Keratinocyte (primary cell): ENCODE data around the gene FAF2. TPM values are rescaled to one million over a fixed set of nuclear protein-coding genes. Genes with fewer than 3 reads are reported as not detected.

ENCODE experiments used
- DNase-seq: peaks from one replicate; pipeline ENCODE4 v3.0.0-alpha.2; 2011; ENCODE audit warnings: low read depth, missing footprints, low spot score
- FAIRE-seq: peaks from 2 replicates; lab custom pipeline; 2011; peaks lifted over from hg19 to GRCh38; lab: Jason Lieb, UNC
- H2AFZ ChIP-seq: 2 replicates; pipeline ENCODE4 v1.6.0; 2012; ENCODE audit warnings: low read length, control low read depth, inconsistent platforms; ENCODE audit not compliant: control insufficient read depth
- H3K27ac ChIP-seq: 2 replicates; pipeline ENCODE4 v1.5.1; 2011; ENCODE audit warnings: low read length; ENCODE audit not compliant: control insufficient read depth, insufficient read depth
- H3K27me3 ChIP-seq: 3 replicates; pipeline ENCODE4 v1.6.0; 2011; ENCODE audit warnings: low read length; ENCODE audit not compliant: control insufficient read depth, insufficient read depth; ENCODE audit errors: extremely low read depth
- H3K36me3 ChIP-seq, 2 experiments: 2 replicates in 1 of 2; 3 replicates in 1 of 2; pipeline ENCODE4 v1.5.1; 2011; ENCODE audit warnings: low read length in 2 of 2, mild to moderate bottlenecking in 1 of 2; ENCODE audit not compliant: control insufficient read depth in 2 of 2, insufficient read depth in 2 of 2; ENCODE audit errors: extremely low read depth in 1 of 2
- H3K4me1 ChIP-seq: 3 replicates; pipeline ENCODE4 v1.5.1; 2011; ENCODE audit warnings: low read length; ENCODE audit not compliant: control insufficient read depth, insufficient read depth; ENCODE audit errors: extremely low read depth
- H3K4me2 ChIP-seq: 3 replicates; pipeline ENCODE4 v1.6.0; 2011; ENCODE audit warnings: low read depth, low read length; ENCODE audit not compliant: control insufficient read depth, insufficient read depth; ENCODE audit errors: extremely low read depth
- H3K4me3 ChIP-seq, 3 experiments: fragments of 200-600 bp in 1 of 3; sonication (generic) in 1 of 3; 2 replicates in 2 of 3; 3 replicates in 1 of 3; pipeline ENCODE4 v1.5.1; 2011 to 2016; ENCODE audit warnings: low read length in 3 of 3, mild to moderate bottlenecking in 3 of 3, control low read depth in 2 of 3, inconsistent platforms in 1 of 3, low read depth in 1 of 3, mixed read lengths in 1 of 3, mixed run types in 1 of 3, moderate library complexity in 1 of 3; ENCODE audit not compliant: control insufficient read depth in 2 of 3, insufficient read depth in 2 of 3; ENCODE audit errors: extremely low read depth in 1 of 3
- H3K79me2 ChIP-seq: 2 replicates; pipeline ENCODE4 v1.6.0; 2012; ENCODE audit warnings: low read length; ENCODE audit not compliant: control insufficient read depth, insufficient read depth
- H3K9ac ChIP-seq: 3 replicates; pipeline ENCODE4 v1.6.0; 2011; ENCODE audit warnings: low read length; ENCODE audit not compliant: control insufficient read depth, insufficient read depth; ENCODE audit errors: extremely low read depth
- H3K9me1 ChIP-seq: 3 replicates; pipeline ENCODE4 v1.6.0; 2011; ENCODE audit warnings: low read length; ENCODE audit not compliant: control insufficient read depth, insufficient read depth; ENCODE audit errors: extremely low read depth
- H3K9me3 ChIP-seq: 2 replicates; pipeline ENCODE4 v1.5.1; 2012; ENCODE audit warnings: low read depth, low read length; ENCODE audit not compliant: control insufficient read depth
- H4K20me1 ChIP-seq: 3 replicates; pipeline ENCODE4 v1.6.0; 2011; ENCODE audit warnings: low read length; ENCODE audit not compliant: control insufficient read depth, insufficient read depth; ENCODE audit errors: extremely low read depth
- CTCF ChIP-seq, 3 experiments: IDR thresholded peaks in 1 of 3; conservative IDR thresholded peaks in 1 of 3; optimal IDR thresholded peaks in 1 of 3; 2 replicates in 2 of 3; 3 replicates in 1 of 3; pipeline versions ENCODE3 to v1.5.1; 2011; ENCODE audit warnings: low read length in 3 of 3, mild to moderate bottlenecking in 3 of 3, moderate library complexity in 2 of 3, control low read depth in 1 of 3, inconsistent platforms in 1 of 3; ENCODE audit not compliant: insufficient read depth in 2 of 3; ENCODE audit errors: extremely low read depth in 1 of 3
- EZH2 ChIP-seq: IDR thresholded peaks from one replicate; pipeline ENCODE4 v1.6.1; 2012; ENCODE audit warnings: inconsistent platforms, mild to moderate bottlenecking, low read length, moderate library complexity
- dilution Hi-C: fragments of 300-500 bp; cut with MboI; formaldehyde crosslinking; loops from one replicate; pipeline ENCODE4 v1.7.0; 2020; ENCODE audit warnings: low sequenced_read_pairs; ENCODE audit not compliant: extremely low pct_ligation_motif_present
- polyA plus RNA-seq, 5 experiments: library from polyadenylated mRNA; depleted of rRNA in 3 of 5; stranded (reverse) in 3 of 5; stranded (forward) in 1 of 5; unstranded in 1 of 5; fragments of >200 nt; gene quantifications; 1 replicate in 1 of 5; 2 replicates in 3 of 5; 3 replicates in 1 of 5; pipeline versions ENCODE4 v1.2.1 to v1.2.3, GENCODE V29; 2011 to 2012; ENCODE audit warnings: missing spikeins in 2 of 5, low read depth in 1 of 5, low replicate concordance in 1 of 5

FAF2 gene
- polyA plus RNA-seq, 1 donor (not counting 4 experiments of a cell fraction or from before 2014, with no cell fraction given): 52.9 TPM

- TF ChIP-seq EZH2 (no peak), CTCF (optimal IDR thresholded peaks at IDR 0.05 in 1 of 3, IDR thresholded peaks at IDR 0.05 in 1 of 3, conservative IDR thresholded peaks at IDR 0.05 in 1 of 3; ENCODE audit: extremely low read depth in 1 of 3, insufficient read depth in 2 of 3, low read length in 3 of 3) (no peak)
- H4K20me1 ChIP-seq: peaks cover 11% of the 10 kb centered on the region
- no peak overlapping the region for H3K4me2 ChIP-seq
- no peak for FAIRE-seq
- peaks cover 68% of the 10 kb centered on the region for H3K79me2 ChIP-seq
- no peak overlapping the region for H2AFZ ChIP-seq
- no peak overlapping the region for H3K27ac ChIP-seq
- H3K36me3 ChIP-seq: peaks cover 33 to 36% of the 10 kb centered on the region in 2 experiments
- H3K4me1 ChIP-seq: peaks cover 41% of the 10 kb centered on the region
- H3K9ac ChIP-seq: no peak overlapping the region
- dilution Hi-C loops: no loop called here
- H3K9me3 ChIP-seq: no peaks in the 10 kb centered on the region
- H3K9me1 ChIP-seq: no peaks in the 10 kb centered on the region
- H3K27me3 ChIP-seq: no peaks in the 10 kb centered on the region
- no peak for DNase-seq
- H3K4me3 ChIP-seq: no peak overlapping the region
Observed at GRCh38 chr5:176408590-176408989, 39.6 kb upstream of the FAF2 start.

DNA sequence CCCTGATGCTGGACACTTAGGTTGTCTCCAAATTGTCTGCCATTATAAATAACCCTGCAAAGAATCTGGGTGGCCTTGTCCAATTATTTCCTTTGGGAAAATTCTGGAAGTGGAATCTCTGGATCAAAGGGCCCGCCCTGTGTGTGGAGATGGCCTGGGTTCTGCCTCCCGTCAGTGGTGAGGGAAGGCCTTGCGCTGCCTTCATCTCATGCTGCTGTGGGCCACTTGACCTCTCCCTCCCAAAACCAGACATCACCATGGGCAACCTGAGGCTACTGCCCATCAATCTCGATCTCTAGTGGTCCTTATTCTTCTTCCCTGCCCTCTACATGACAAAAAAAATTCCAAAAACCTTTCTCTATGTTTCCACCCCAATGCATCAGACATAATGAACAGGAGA, 38.4 kb upstream of the FAF2 start:
- Histone ChIP-seq H3K9ac (no peak overlapping the region), H4K20me1 (peaks cover 11% of the 10 kb centered on the region), H3K4me1 (peaks cover 46% of the 10 kb centered on the region), H3K27me3 (no peaks in the 10 kb centered on the region), H3K27ac (no peak overlapping the region), H3K4me3 (no peak overlapping the region), H3K79me2 (peaks cover 72% of the 10 kb centered on the region), H2AFZ (no peak overlapping the region), H3K9me1 (no peaks in the 10 kb centered on the region), H3K4me2 (no peak overlapping the region), H3K9me3 (no peaks in the 10 kb centered on the region), H3K36me3 (peaks cover 28 to 36% of the 10 kb centered on the region in 2 experiments)
- FAIRE-seq (peak; percentile 39), DNase-seq (no peak)
- no peak for TF ChIP-seq EZH2
- TF ChIP-seq CTCF (optimal IDR thresholded peaks at IDR 0.05 in 1 of 3, IDR thresholded peaks at IDR 0.05 in 1 of 3, conservative IDR thresholded peaks at IDR 0.05 in 1 of 3; ENCODE audit: extremely low read depth in 1 of 3, insufficient read depth in 2 of 3, low read length in 3 of 3): no peak
- dilution Hi-C loops: no loop called here
